GM12872 (cell line): ENCODE results near the gene DCLK3.

ENCODE experiments used
- CTCF ChIP-seq: IDR thresholded peaks from 3 replicates; pipeline ENCODE4 v1.5.1; 2011; ENCODE audit warnings: low read depth, mild to moderate bottlenecking, low read length, moderate library complexity; ENCODE audit not compliant: insufficient read depth

DCLK3 gene

GRCh38 chr3:36800533-36801116 is 36.3 kb upstream of the DCLK3 start:
- TF ChIP-seq CTCF: no peak

GRCh38 chr3:36796881-36797280 is 32.5 kb upstream of the DCLK3 start:
- TF ChIP-seq CTCF: no peak

- no peak for TF ChIP-seq CTCF
These were observed 31.8 kb upstream of the DCLK3 start for GRCh38 chr3:36796161-36796560.

GRCh38 chr3:36795622-36796021 is 31.3 kb upstream of the DCLK3 start:
- TF ChIP-seq CTCF: no peak

GRCh38 chr3:36792342-36792741 is 28.0 kb upstream of the DCLK3 start:
- TF ChIP-seq CTCF: peak; percentile 60

GRCh38 chr3:36790765-36791164 is 26.4 kb upstream of the DCLK3 start:
- TF ChIP-seq CTCF: no peak

- TF ChIP-seq CTCF: no peak
These were observed 22.9 kb upstream of the DCLK3 start for GRCh38 chr3:36786921-36787890.
